Measurements from ENCODE around the gene SHC2.

The SHC2 gene

GRCh38 chr19:460877-461720 lies at the start of gene SHC2:
SHC2 (minus strand) TSS chr19:461033; CDS start chr19:460996, 37 bp downstream.
- DNase-seq, result no peak

- DNase-seq, result no peak
Observed at GRCh38 chr19:508204-509150, 47.6 kb upstream of the SHC2 start.

GRCh38 chr19:507286-508203 lies 46.7 kb upstream of the SHC2 start, which contains the start of gene TPGS1:
TPGS1 (plus strand) TSS chr19:507497; CDS start chr19:507507, 10 bp downstream.
- DNase-seq, result peak; percentile 82 to 93 (median 88)

GRCh38 chr19:506404-507285 lies 45.8 kb upstream of the SHC2 start:
- DNase-seq, result peak; percentile 92 to 94 (median 93)

- DNase-seq, result no peak
Observed at GRCh38 chr19:504616-505015, 43.8 kb upstream of the SHC2 start.

GRCh38 chr19:501646-502045 lies 40.8 kb upstream of the SHC2 start:
- DNase-seq, result no peak

GRCh38 chr19:498977-499623 lies 38.3 kb upstream of the SHC2 start:
- no peak for DNase-seq

- DNase-seq, result no peak
Observed at GRCh38 chr19:498511-498891, 37.7 kb upstream of the SHC2 start.

GRCh38 chr19:497869-498510 lies 37.2 kb upstream of the SHC2 start:
- no peak for DNase-seq

- DNase-seq, result no peak
Observed at GRCh38 chr19:497491-497868, 36.6 kb upstream of the SHC2 start.

GRCh38 chr19:496986-497385 lies 36.2 kb upstream of the SHC2 start:
- DNase-seq, result no peak

GRCh38 chr19:496112-496665 lies 35.4 kb upstream of the SHC2 start, which contains the start of gene MADCAM1:
MADCAM1 (plus strand) TSS chr19:496486; CDS start chr19:496500, 14 bp downstream.
- no peak for DNase-seq

- peak in 2 of 4 experiments; percentile 9 to 20 for DNase-seq
Observed at GRCh38 chr19:495402-496111, 34.7 kb upstream of the SHC2 start.

GRCh38 chr19:495081-495401 lies 34.2 kb upstream of the SHC2 start:
- no peak for DNase-seq

- no peak for DNase-seq
Observed at GRCh38 chr19:494171-495080, 33.6 kb upstream of the SHC2 start.

GRCh38 chr19:493391-494170 lies 32.7 kb upstream of the SHC2 start:
- no peak for DNase-seq

GRCh38 chr19:492091-492531 lies 31.3 kb upstream of the SHC2 start:
- DNase-seq, result peak; percentile 22 to 49 (median 42)
